ENCODE results near the gene CAP2.
"Not testable (repeated sequence)": the region's sequence is repeated elsewhere in the genome, so short reads cannot be mapped to it uniquely, and the experiment has no call there.

Gene CAP2

GRCh38 chr6:17439243-17439993 is 46.0 kb downstream of the CAP2 start:
- no peak for DNase-seq (ENCODE audit: low read depth)
- TF ChIP-seq, protein P1, sequence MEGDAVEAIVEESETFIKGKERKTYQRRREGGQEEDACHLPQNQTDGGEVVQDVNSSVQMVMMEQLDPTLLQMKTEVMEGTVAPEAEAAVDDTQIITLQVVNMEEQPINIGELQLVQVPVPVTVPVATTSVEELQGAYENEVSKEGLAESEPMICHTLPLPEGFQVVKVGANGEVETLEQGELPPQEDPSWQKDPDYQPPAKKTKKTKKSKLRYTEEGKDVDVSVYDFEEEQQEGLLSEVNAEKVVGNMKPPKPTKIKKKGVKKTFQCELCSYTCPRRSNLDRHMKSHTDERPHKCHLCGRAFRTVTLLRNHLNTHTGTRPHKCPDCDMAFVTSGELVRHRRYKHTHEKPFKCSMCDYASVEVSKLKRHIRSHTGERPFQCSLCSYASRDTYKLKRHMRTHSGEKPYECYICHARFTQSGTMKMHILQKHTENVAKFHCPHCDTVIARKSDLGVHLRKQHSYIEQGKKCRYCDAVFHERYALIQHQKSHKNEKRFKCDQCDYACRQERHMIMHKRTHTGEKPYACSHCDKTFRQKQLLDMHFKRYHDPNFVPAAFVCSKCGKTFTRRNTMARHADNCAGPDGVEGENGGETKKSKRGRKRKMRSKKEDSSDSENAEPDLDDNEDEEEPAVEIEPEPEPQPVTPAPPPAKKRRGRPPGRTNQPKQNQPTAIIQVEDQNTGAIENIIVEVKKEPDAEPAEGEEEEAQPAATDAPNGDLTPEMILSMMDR (conservative IDR thresholded peaks at IDR 0.05; ENCODE audit: low read length), result no peak
- no peak overlapping the region for H3K4me3 ChIP-seq (ENCODE audit: low read length)

DNA sequence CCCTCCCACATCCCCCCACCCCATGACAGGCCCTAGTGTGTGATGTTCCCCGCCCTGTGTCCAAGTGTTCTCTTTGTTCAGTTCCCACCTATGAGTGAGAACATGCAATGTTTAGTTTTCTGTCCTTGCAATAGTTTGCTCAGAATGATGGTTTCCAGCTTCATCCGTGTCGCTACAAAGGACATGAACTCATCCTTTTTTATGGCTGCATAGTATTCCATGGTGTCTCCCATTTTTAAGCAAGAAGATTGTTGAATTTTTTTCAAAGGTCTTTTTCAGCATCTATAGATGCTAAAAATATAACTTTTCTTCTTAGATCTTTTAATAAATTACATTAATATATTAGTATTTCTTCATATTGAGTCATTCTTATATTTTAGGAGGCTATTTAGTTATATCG is 47.4 kb downstream of the CAP2 start:
- not testable (repeated sequence) for H3K4me3 ChIP-seq (ENCODE audit: low read length); DNase-seq (ENCODE audit: low read depth)

DNA sequence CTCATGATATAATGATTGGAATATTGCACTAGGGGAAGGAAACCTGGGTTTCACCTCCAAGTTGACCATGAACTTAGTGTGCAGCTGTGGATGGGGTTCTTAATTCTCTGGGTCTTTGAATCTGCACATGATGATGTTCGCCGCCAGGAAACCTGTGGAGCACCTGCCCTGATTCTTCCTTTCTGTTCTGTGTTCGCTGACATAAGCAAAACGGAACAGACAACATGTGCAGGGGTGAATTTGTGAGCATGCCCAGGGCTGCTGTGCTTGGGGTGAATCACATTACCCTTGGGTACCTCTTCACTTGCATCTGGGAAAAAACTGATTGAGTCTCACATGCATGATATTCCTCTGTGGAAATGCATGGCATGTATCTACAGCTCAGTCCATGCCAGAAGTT is 48.8 kb downstream of the CAP2 start:
- TF ChIP-seq, protein P1 (conservative IDR thresholded peaks at IDR 0.05; ENCODE audit: low read length), result no peak
- no peak overlapping the region for H3K4me3 ChIP-seq (ENCODE audit: low read length)
- no peak for DNase-seq (ENCODE audit: low read depth)

- no peak for DNase-seq (ENCODE audit: low read depth)
- no peak overlapping the region for H3K4me3 ChIP-seq (ENCODE audit: low read length)
- TF ChIP-seq, protein P1 (conservative IDR thresholded peaks at IDR 0.05; ENCODE audit: low read length), result no peak
Measured at GRCh38 chr6:17446713-17447112, 53.3 kb downstream of the CAP2 start.

GRCh38 chr6:17448165-17448564 is 54.8 kb downstream of the CAP2 start:
- TF ChIP-seq, protein P1 (conservative IDR thresholded peaks at IDR 0.05; ENCODE audit: low read length), result no peak
- DNase-seq (ENCODE audit: low read depth), result peak; percentile 47
- H3K4me3 ChIP-seq (ENCODE audit: low read length), result no peak overlapping the region

- H3K4me3 ChIP-seq (ENCODE audit: low read length), result no peak overlapping the region
- TF ChIP-seq, protein P1 (conservative IDR thresholded peaks at IDR 0.05; ENCODE audit: low read length), result no peak
- DNase-seq (ENCODE audit: low read depth), result no peak
Measured at GRCh38 chr6:17450397-17450796, 57.0 kb downstream of the CAP2 start.

- TF ChIP-seq, protein P1 (conservative IDR thresholded peaks at IDR 0.05; ENCODE audit: low read length), result no peak
- no peak for DNase-seq (ENCODE audit: low read depth)
- no peak overlapping the region for H3K4me3 ChIP-seq (ENCODE audit: low read length)
Measured at GRCh38 chr6:17450832-17451231, 57.4 kb downstream of the CAP2 start.

All from AG10803 (cell line).